ENCODE results near the gene SPATA13.

SPATA13 gene

GRCh38 chr13:24162604-24163003, 2.1 kb downstream of the SPATA13 start:
- H3K27ac Mint-ChIP-seq, result no peak overlapping the region
- H3K9me3 Mint-ChIP-seq, result no peaks in the 10 kb centered on the region
- H3K36me3 Mint-ChIP-seq (ENCODE audit: low read depth), result peaks cover 5% of the 10 kb centered on the region
- DNase-seq, result peak; percentile 15
- peak overlapping the region; percentile 80 for H3K4me3 Mint-ChIP-seq
- peaks cover 32% of the 10 kb centered on the region for H3K27me3 Mint-ChIP-seq (ENCODE audit: low read depth, poor library complexity)
- H3K4me1 Mint-ChIP-seq, result peaks cover 24% of the 10 kb centered on the region
- TF ChIP-seq CTCF (IDR thresholded peaks at IDR 0.05), result no peak

GRCh38 chr13:24165746-24166145, 5.2 kb downstream of the SPATA13 start:
- Mint-ChIP-seq H3K4me1 (peaks cover 12% of the 10 kb centered on the region), H3K4me3 (no peak overlapping the region), H3K36me3 (ENCODE audit: low read depth) (peaks cover 5% of the 10 kb centered on the region), H3K27me3 (ENCODE audit: low read depth, poor library complexity) (peaks cover 32% of the 10 kb centered on the region), H3K9me3 (no peaks in the 10 kb centered on the region), H3K27ac (no peak overlapping the region)
- TF ChIP-seq CTCF (IDR thresholded peaks at IDR 0.05), result no peak
- no peak for DNase-seq

GRCh38 chr13:24166561-24166960, 6.0 kb downstream of the SPATA13 start:
- no peaks in the 10 kb centered on the region for H3K9me3 Mint-ChIP-seq
- H3K27me3 Mint-ChIP-seq (ENCODE audit: low read depth, poor library complexity), result peaks cover 26% of the 10 kb centered on the region
- TF ChIP-seq CTCF (IDR thresholded peaks at IDR 0.05), result no peak
- H3K27ac Mint-ChIP-seq, result no peak overlapping the region
- DNase-seq, result no peak
- H3K36me3 Mint-ChIP-seq (ENCODE audit: low read depth), result peaks cover 5% of the 10 kb centered on the region
- no peak overlapping the region for H3K4me3 Mint-ChIP-seq
- H3K4me1 Mint-ChIP-seq, result peaks cover 11% of the 10 kb centered on the region

- no peaks in the 10 kb centered on the region for H3K9me3 Mint-ChIP-seq
- no peak overlapping the region for H3K27ac Mint-ChIP-seq
Observed at GRCh38 chr13:24167666-24168391, 7.3 kb downstream of the SPATA13 start.

GRCh38 chr13:24168392-24168750, 7.9 kb downstream of the SPATA13 start:
- peaks cover 12% of the 10 kb centered on the region for H3K27me3 Mint-ChIP-seq (ENCODE audit: low read depth, poor library complexity)
- DNase-seq, result no peak
- no peak overlapping the region for H3K4me3 Mint-ChIP-seq
- no peak overlapping the region for H3K27ac Mint-ChIP-seq
- no peaks in the 10 kb centered on the region for H3K4me1 Mint-ChIP-seq
- no peak for TF ChIP-seq CTCF (IDR thresholded peaks at IDR 0.05)
- peaks cover 5% of the 10 kb centered on the region for H3K36me3 Mint-ChIP-seq (ENCODE audit: low read depth)
- H3K9me3 Mint-ChIP-seq, result no peaks in the 10 kb centered on the region

More at GRCh38 chr13:24167666-24168391, 7.3 kb downstream of the SPATA13 start:
- no peak for TF ChIP-seq CTCF (IDR thresholded peaks at IDR 0.05)
- Mint-ChIP-seq H3K36me3 (ENCODE audit: low read depth) (peaks cover 5% of the 10 kb centered on the region), H3K4me3 (no peak overlapping the region), H3K4me1 (no peaks in the 10 kb centered on the region), H3K27me3 (ENCODE audit: low read depth, poor library complexity) (peaks cover 14% of the 10 kb centered on the region)
- no peak for DNase-seq

- Mint-ChIP-seq H3K4me3 (no peak overlapping the region), H3K27me3 (ENCODE audit: low read depth, poor library complexity) (peaks cover 11% of the 10 kb centered on the region)
- DNase-seq, result no peak
Observed at GRCh38 chr13:24168979-24169378, 8.5 kb downstream of the SPATA13 start.

More at GRCh38 chr13:24168979-24169378, 8.5 kb downstream of the SPATA13 start:
- no peak for TF ChIP-seq CTCF (IDR thresholded peaks at IDR 0.05)
- peaks cover 5% of the 10 kb centered on the region for H3K36me3 Mint-ChIP-seq (ENCODE audit: low read depth)
- no peak overlapping the region for H3K27ac Mint-ChIP-seq
- H3K4me1 Mint-ChIP-seq, result no peaks in the 10 kb centered on the region
- no peaks in the 10 kb centered on the region for H3K9me3 Mint-ChIP-seq

All from nephron progenitor cell (in vitro differentiated cells).